Bronchial epithelial cell (primary cell): ENCODE results near the gene SMIM30. TPM values are rescaled to one million over a fixed set of nuclear protein-coding genes. Genes with fewer than 3 reads are reported as not detected.

Experiments
- DNase-seq: peaks from one replicate; pipeline ENCODE4 v3.0.0-alpha.2; 2010; ENCODE audit warnings: low read depth
- FAIRE-seq: peaks from 2 replicates; lab custom pipeline; 2011; peaks lifted over from hg19 to GRCh38; lab: Jason Lieb, UNC
- H3K27me3 ChIP-seq: 2 replicates; pipeline ENCODE4 v1.5.1; 2011; ENCODE audit warnings: low read length; ENCODE audit not compliant: control insufficient read depth, insufficient read depth
- H3K36me3 ChIP-seq: 2 replicates; pipeline ENCODE4 v1.5.1; 2011; ENCODE audit warnings: low read length; ENCODE audit not compliant: control insufficient read depth, insufficient read depth
- H3K4me3 ChIP-seq: 2 replicates; pipeline ENCODE4 v1.5.1; 2011; ENCODE audit warnings: mild to moderate bottlenecking, low read depth, low read length, control low read depth
- CTCF ChIP-seq: IDR thresholded peaks from 2 replicates; pipeline ENCODE4 v1.5.1; 2011; ENCODE audit warnings: mild to moderate bottlenecking, moderate library complexity, low read length, control low read depth, inconsistent platforms; ENCODE audit not compliant: insufficient read depth, severe bottlenecking
- total RNA-seq: library from RNA; depleted of rRNA; stranded (reverse); fragments of >200 nt; gene quantifications from 2 replicates; pipeline ENCODE4 v1.2.1, GENCODE V29; 2014

Gene SMIM30
- total RNA-seq, 1 donor from 2014 or later: 28.2 TPM

DNA sequence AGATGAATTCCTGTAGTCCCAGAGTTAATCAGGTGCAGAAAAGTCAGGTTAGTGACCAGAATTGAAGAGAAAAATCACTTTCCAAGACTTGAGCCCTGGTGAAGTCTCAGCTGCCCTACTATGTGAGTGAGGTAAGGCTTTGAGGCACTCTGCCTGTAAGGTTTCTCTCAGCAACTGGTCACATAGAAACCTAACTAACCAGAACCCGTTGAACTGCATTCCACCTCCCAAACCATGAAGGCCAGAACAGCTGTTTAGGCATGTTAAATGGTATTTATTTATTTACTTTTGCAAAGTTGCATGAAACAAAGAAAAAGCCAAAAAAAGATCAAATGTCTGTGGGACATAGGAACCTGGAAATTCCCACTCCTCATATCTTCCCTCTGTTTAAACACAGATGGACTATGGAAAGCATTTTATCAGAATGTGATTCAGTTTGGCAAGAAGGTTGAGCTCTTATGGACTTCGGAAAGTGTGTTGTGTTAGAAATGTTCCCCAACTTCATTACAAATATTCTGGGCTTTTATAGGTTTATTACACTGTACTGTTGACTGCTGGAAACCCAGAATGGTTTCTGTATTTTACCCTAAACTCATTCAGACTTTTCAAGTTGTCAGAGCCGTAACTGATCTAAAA, 19.0 kb downstream of the SMIM30 start:
- Histone ChIP-seq H3K4me3 (peak overlapping the region; percentile 15), H3K36me3 (no peaks in the 10 kb centered on the region), H3K27me3 (no peaks in the 10 kb centered on the region)
- DNase-seq: peak; percentile 92
- TF ChIP-seq CTCF: no peak
- FAIRE-seq: no peak

- no peaks in the 10 kb centered on the region for H3K36me3 ChIP-seq
- FAIRE-seq: no peak
- DNase-seq: no peak
- no peak for TF ChIP-seq CTCF
- no peaks in the 10 kb centered on the region for H3K27me3 ChIP-seq
- no peak overlapping the region for H3K4me3 ChIP-seq
Observed at GRCh38 chr7:113094517-113095249, 23.7 kb downstream of the SMIM30 start.

DNA sequence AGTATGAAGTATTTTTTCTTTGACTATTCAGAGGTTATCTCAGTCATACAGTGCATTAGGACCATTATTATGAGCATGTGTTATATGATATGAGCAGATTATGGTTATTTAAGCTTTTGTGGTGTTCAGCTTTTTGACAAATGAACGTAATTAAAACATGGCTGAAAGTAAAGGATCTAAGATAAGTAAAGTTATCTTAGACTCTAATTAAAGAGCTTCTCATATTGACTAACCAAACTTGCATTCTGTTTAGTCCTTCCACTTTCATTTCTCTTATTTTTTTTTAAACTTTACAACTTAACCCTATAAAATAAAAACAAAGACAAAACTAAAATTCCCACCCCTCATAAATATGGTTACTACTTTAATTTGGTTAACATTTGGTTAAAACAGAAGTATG, 24.8 kb downstream of the SMIM30 start:
- FAIRE-seq (no peak), DNase-seq (no peak)
- Histone ChIP-seq H3K4me3 (no peak overlapping the region), H3K36me3 (no peaks in the 10 kb centered on the region), H3K27me3 (no peaks in the 10 kb centered on the region)
- TF ChIP-seq CTCF: no peak

GRCh38 chr7:113092762-113093161, 25.6 kb downstream of the SMIM30 start:
- no peak overlapping the region for H3K4me3 ChIP-seq
- FAIRE-seq (no peak), DNase-seq (no peak)
- H3K36me3 ChIP-seq: no peaks in the 10 kb centered on the region
- TF ChIP-seq CTCF: no peak
- no peaks in the 10 kb centered on the region for H3K27me3 ChIP-seq

GRCh38 chr7:113087071-113087998, 31.0 kb downstream of the SMIM30 start:
- TF ChIP-seq CTCF: no peak
- DNase-seq (peak; percentile 70), FAIRE-seq (no peak)
- Histone ChIP-seq H3K4me3 (peak overlapping the region; percentile 65), H3K27me3 (no peaks in the 10 kb centered on the region), H3K36me3 (no peaks in the 10 kb centered on the region)
